IMR-90 (cell line): ENCODE measurements around the gene PRLR. TPM values are rescaled to one million over a fixed set of nuclear protein-coding genes. Genes with fewer than 3 reads are reported as not detected.

ENCODE experiments used
- ATAC-seq: fragments of 200-7000 bp; cut with Tn5 transposase; 2 replicates; pipeline ENCODE4 v1.9.1; 2020; ENCODE audit warnings: low read depth, mild to moderate bottlenecking, moderate library complexity
- BruUV-seq: library from RNA; stranded (reverse); fragments of 400-500 nt; replicated peaks from 2 replicates; lab custom pipeline; 2021; lab: Mats Ljungman, UMichigan
- CTCF ChIA-PET: fragments of 300-600 bp; formaldehyde crosslinking; extraction: SDS; loops from one replicate; lab custom pipeline; 2021; ENCODE audit warnings: antibody characterized with exemption; lab: Yijun Ruan, JAX
- POLR2A ChIA-PET: fragments of 300-600 bp; sonication (Branson Sonifier 250); formaldehyde crosslinking; loops from one replicate; lab custom pipeline; 2022; ENCODE audit warnings: antibody characterized with exemption; ENCODE audit not compliant: unreplicated experiment; lab: Charles Lee
- DNase-seq: peaks from one replicate; pipeline ENCODE4 v3.0.0; 2013
- H2AFZ ChIP-seq: replicated peaks from 2 replicates; pipeline ENCODE3; 2013; ENCODE audit warnings: low read length, mild to moderate bottlenecking; ENCODE audit not compliant: poor library complexity
- H2AK5ac ChIP-seq: 2 replicates; pipeline ENCODE4 v1.6.1; 2013; ENCODE audit warnings: low read depth, low read length, inconsistent platforms
- H2AK9ac ChIP-seq: replicated peaks from 2 replicates; pipeline ENCODE3; 2013; ENCODE audit warnings: mild to moderate bottlenecking, low read depth, low read length, moderate library complexity; ENCODE audit not compliant: poor library complexity
- H2BK120ac ChIP-seq: 2 replicates; pipeline ENCODE4 v1.6.1; 2013; ENCODE audit warnings: low read depth, low read length, inconsistent platforms
- H2BK15ac ChIP-seq: 3 replicates; pipeline ENCODE4 v1.6.1; 2013; ENCODE audit warnings: low read depth, low read length, inconsistent platforms
- H2BK20ac ChIP-seq: 2 replicates; pipeline ENCODE4 v1.6.1; 2013; ENCODE audit warnings: low read depth, mild to moderate bottlenecking, inconsistent platforms, low read length, moderate library complexity
- H2BK5ac ChIP-seq: 2 replicates; pipeline ENCODE4 v1.6.1; 2013; ENCODE audit warnings: mild to moderate bottlenecking, low read depth, low read length, inconsistent platforms; ENCODE audit not compliant: poor library complexity, severe bottlenecking
- H3K14ac ChIP-seq: replicated peaks from 2 replicates; pipeline ENCODE4 v1.6.1; 2013; ENCODE audit warnings: low read depth, low read length, inconsistent platforms
- H3K18ac ChIP-seq: 2 replicates; pipeline ENCODE4 v1.6.1; 2013; ENCODE audit warnings: low read depth, low read length, control low read depth
- H3K23ac ChIP-seq: 2 replicates; pipeline ENCODE4 v1.6.1; 2013; ENCODE audit warnings: low read depth, low read length, inconsistent platforms
- H3K27ac ChIP-seq: 2 replicates; pipeline ENCODE4 v1.5.1; 2013; ENCODE audit warnings: mild to moderate bottlenecking, control low read depth, low read length; ENCODE audit not compliant: insufficient read depth
- H3K27me3 ChIP-seq: 2 replicates; pipeline ENCODE4 v1.6.1; 2013; ENCODE audit warnings: low read length; ENCODE audit not compliant: control insufficient read depth, insufficient read depth
- H3K36me3 ChIP-seq: 2 replicates; pipeline ENCODE4 v1.6.1; 2013; ENCODE audit warnings: low read length, mixed read lengths; ENCODE audit not compliant: control insufficient read depth, insufficient read depth
- H3K4ac ChIP-seq: 2 replicates; pipeline ENCODE4 v1.6.1; 2013; ENCODE audit warnings: low read depth, low read length, inconsistent platforms
- H3K4me1 ChIP-seq: 2 replicates; pipeline ENCODE4 v1.6.1; 2013; ENCODE audit warnings: low read length, mixed read lengths; ENCODE audit not compliant: control insufficient read depth, insufficient read depth
- H3K4me2 ChIP-seq: 2 replicates; pipeline ENCODE4 v1.6.1; 2013; ENCODE audit warnings: low read depth, mild to moderate bottlenecking, control low read depth, low read length, moderate library complexity
- H3K4me3 ChIP-seq: 2 replicates; pipeline ENCODE4 v1.5.1; 2013; ENCODE audit warnings: low read depth, mild to moderate bottlenecking, control low read depth, low read length, moderate library complexity; ENCODE audit not compliant: insufficient read depth
- H3K56ac ChIP-seq: 2 replicates; pipeline ENCODE4 v1.6.1; 2013; ENCODE audit warnings: low read length, inconsistent platforms; ENCODE audit not compliant: insufficient read depth; ENCODE audit errors: extremely low read depth
- H3K79me1 ChIP-seq, 2 experiments: 2 replicates each; pipeline ENCODE4 v1.6.1; 2013; ENCODE audit warnings: low read length in 2 of 2, inconsistent platforms in 1 of 2, low read depth in 1 of 2
- H3K9ac ChIP-seq: 2 replicates; pipeline ENCODE4 v1.6.1; 2013; ENCODE audit warnings: low read depth, low read length, control low read depth
- H3K9me1 ChIP-seq: 2 replicates; pipeline ENCODE4 v1.6.1; 2013; ENCODE audit warnings: low read length, inconsistent platforms; ENCODE audit not compliant: insufficient read depth
- H3K9me3 ChIP-seq: 2 replicates; pipeline ENCODE4 v1.6.1; 2013; ENCODE audit warnings: low read length; ENCODE audit not compliant: control insufficient read depth, insufficient read depth
- H4K20me1 ChIP-seq: 2 replicates; pipeline ENCODE4 v1.6.1; 2013; ENCODE audit warnings: low read length, inconsistent platforms; ENCODE audit not compliant: insufficient read depth
- H4K5ac ChIP-seq: 2 replicates; pipeline ENCODE4 v1.6.1; 2013; ENCODE audit warnings: mild to moderate bottlenecking, low read depth, low read length, control low read depth
- H4K8ac ChIP-seq, 2 experiments: 2 replicates each; pipeline ENCODE4 v1.6.1; 2013; ENCODE audit warnings: low read depth in 2 of 2, low read length in 2 of 2, control low read depth in 1 of 2, inconsistent platforms in 1 of 2
- H4K91ac ChIP-seq: 2 replicates; pipeline ENCODE4 v1.6.1; 2013; ENCODE audit warnings: low read depth, low read length, inconsistent platforms; ENCODE audit not compliant: insufficient read depth
- CEBPB ChIP-seq: IDR thresholded peaks from 2 replicates; pipeline ENCODE4 v1.6.1; 2012; ENCODE audit warnings: low read depth, low read length, improper control_type of control experiment
- CHD1 ChIP-seq: IDR thresholded peaks from 2 replicates; pipeline ENCODE4 v1.6.1; 2012; ENCODE audit warnings: low read depth, low read length, improper control_type of control experiment
- CTCF ChIP-seq: conservative IDR thresholded peaks from 2 replicates; pipeline ENCODE4 v1.5.1; 2012; ENCODE audit warnings: mild to moderate bottlenecking, low read depth, low read length, improper control_type of control experiment
- ELK1 ChIP-seq: fragments of 150-350 bp; IDR thresholded peaks from 2 replicates; pipeline ENCODE4 v1.6.1; 2016; ENCODE audit warnings: low read depth, mild to moderate bottlenecking, low read length, moderate library complexity, borderline replicate concordance
- FOS ChIP-seq: fragments of 150-350 bp; IDR thresholded peaks from 2 replicates; pipeline ENCODE4 v1.6.1; 2016; ENCODE audit warnings: low read depth, low read length
- MAZ ChIP-seq: IDR thresholded peaks from 2 replicates; pipeline ENCODE4 v1.6.1; 2012; ENCODE audit warnings: low read depth, mild to moderate bottlenecking, low read length, improper control_type of control experiment, moderate library complexity, borderline replicate concordance
- MXI1 ChIP-seq: IDR thresholded peaks from 2 replicates; pipeline ENCODE4 v1.6.1; 2012; ENCODE audit warnings: low read depth, mild to moderate bottlenecking, low read length, moderate library complexity, borderline replicate concordance
- NFE2L2 ChIP-seq: fragments of 150-350 bp; IDR thresholded peaks from 2 replicates; pipeline ENCODE4 v1.6.1; 2016; ENCODE audit warnings: low read depth, mild to moderate bottlenecking, low read length
- POLR2A ChIP-seq: IDR thresholded peaks from 2 replicates; pipeline ENCODE4 v1.6.1; 2012; ENCODE audit warnings: mild to moderate bottlenecking, low read depth, low read length
- RAD21 ChIP-seq: IDR thresholded peaks from 2 replicates; pipeline ENCODE4 v1.6.1; 2012; ENCODE audit warnings: low read length, improper control_type of control experiment
- RCOR1 ChIP-seq: IDR thresholded peaks from 2 replicates; pipeline ENCODE4 v1.6.1; 2012; ENCODE audit warnings: mild to moderate bottlenecking, low read length, improper control_type of control experiment; ENCODE audit not compliant: insufficient replicate concordance
- RFX5 ChIP-seq: IDR thresholded peaks from 2 replicates; pipeline ENCODE4 v1.8.0; 2012; ENCODE audit warnings: low read depth, mild to moderate bottlenecking, low read length, moderate library complexity
- USF2 ChIP-seq: fragments of 150-350 bp; IDR thresholded peaks from 2 replicates; pipeline ENCODE4 v1.6.1; 2017; ENCODE audit warnings: mild to moderate bottlenecking, antibody characterized with exemption, low read length, low read depth
- WGBS, 2 experiments: methylation state at CpG; one replicate each; pipeline versions ENCODE4 v1.1.5 to v1.1.7; 2013; ENCODE audit warnings: missing lambda C conversion rate in 2 of 2; ENCODE audit not compliant: insufficient read length in 1 of 2; ENCODE audit errors: extremely low coverage in 2 of 2; 5-methylcytosine and 5-hydroxymethylcytosine counted together
- dilution Hi-C: fragments of 300-500 bp; cut with HindIII; formaldehyde crosslinking; loops from one replicate; pipeline ENCODE4 v1.14.3; 2018; ENCODE audit warnings: low sequenced_read_pairs; ENCODE audit not compliant: unreplicated experiment
- in situ Hi-C: fragments of 300-500 bp; cut with MboI; formaldehyde crosslinking; loops from 3 replicates; pipeline ENCODE4 v1.14.3; 2019; ENCODE audit warnings: low sequenced_read_pairs, inconsistent platforms, mixed read lengths
- intact Hi-C: fragments of 100-400 bp; cut with micrococcal nuclease; formaldehyde crosslinking; loops from 2 replicates; pipeline ENCODE4 v1.10.0; 2022
- polyA plus RNA-seq, 3 experiments: library from polyadenylated mRNA; depleted of rRNA; stranded (reverse); fragments of >200 nt; gene quantifications; 2 replicates each; pipeline ENCODE4 v1.2.3, GENCODE V29; 2012; ENCODE audit warnings: low replicate concordance in 1 of 3
- total RNA-seq: library from RNA; depleted of rRNA; stranded (reverse); fragments of >200 nt; gene quantifications from 2 replicates; pipeline ENCODE4 v1.2.3, GENCODE V29; 2012

PRLR gene
- total and polyA plus RNA-seq, 2 of the 4 experiments (the other 2 are of a cell fraction) = 0.24 to 0.54 TPM

- Histone ChIP-seq H2AK5ac (no peak within 1 kb of the TSS; the same call in 1 of the 2 replicates), H2AK9ac (no peak within 1 kb of the TSS), H2BK20ac (peak within 1 kb of the TSS; percentile 75; the same call in 1 of the 2 replicates), H3K56ac (no peak within 1 kb of the TSS), H3K18ac (peak within 1 kb of the TSS; percentile 25; the same call in 1 of the 2 replicates), H4K91ac (peak within 1 kb of the TSS; percentile 58; the same call in 1 of the 2 replicates), H3K4me2 (no peak within 1 kb of the TSS), H3K4me1 (peaks cover 4% of the 10 kb centered on the region), H3K27me3 (no peaks in the 10 kb centered on the region), H2AFZ (peak within 1 kb of the TSS; percentile 11), H3K23ac (no peak within 1 kb of the TSS), H4K20me1 (no peaks in the 10 kb centered on the region), H3K27ac (peak within 1 kb of the TSS; percentile 36; the same call in 1 of the 2 replicates), H3K9me3 (no peaks in the 10 kb centered on the region), H3K79me1 (no peaks in the 10 kb centered on the region), H3K9ac (no peak within 1 kb of the TSS), H3K4ac (0 out of 2 replicates have a peak within 1 kb of the TSS, but pooled peaks have one; percentile 28), H3K36me3 (no peaks in the 10 kb centered on the region), H3K4me3 (no peak within 1 kb of the TSS), H3K9me1 (no peaks in the 10 kb centered on the region; the same call in none of the 2 replicates), H2BK120ac (peak within 1 kb of the TSS; percentile 67), H4K5ac (no peak within 1 kb of the TSS; the same call in 1 of the 2 replicates), H3K14ac (no peak within 1 kb of the TSS; the same call in 1 of the 2 replicates), H4K8ac (peak within 1 kb of the TSS in 1 of 2 experiments; percentile 35; a peak in 2 of 4 replicates), H2BK5ac (peak within 1 kb of the TSS; percentile 30), H2BK15ac (peak within 1 kb of the TSS; percentile 52; the same call in 2 of the 3 replicates)
- ATAC-seq = no peak
- intact Hi-C loops = no loop called here
- BruUV-seq = no TSS peak
- in situ Hi-C loops = no loop called here
- ChIA-PET CTCF (no interaction called here), POLR2A (no interaction called here)
- dilution Hi-C loops = no loop called here
- no peak for TF ChIP-seq CTCF
- no peak for TF ChIP-seq MAZ
- no peak for TF ChIP-seq ELK1
- no peak for TF ChIP-seq CHD1
- no peak for TF ChIP-seq RFX5
- TF ChIP-seq POLR2A = no peak
- no peak for TF ChIP-seq NFE2L2
- no peak for TF ChIP-seq FOS
- no peak for TF ChIP-seq CEBPB
- TF ChIP-seq RCOR1 = no peak
- TF ChIP-seq MXI1 = no peak
- TF ChIP-seq RAD21 = no peak
- TF ChIP-seq USF2 = no peak
- WGBS, 2 experiments = 95% methylated on average over 4 of the region's 8 CpGs; no CpG with 5 or more reads in 1 of the 2 experiments
- no peak for DNase-seq
These were observed 182.4 kb downstream of the PRLR start, which contains the start of gene AGXT2 for GRCh38 chr5:35047785-35048404. TSS of gene AGXT2 (minus strand) at chr5:35047949. CDS start at chr5:35047892, 57 bp downstream.
